NCI-H2227 (cell line): ENCODE results near the gene PFDN1.

ENCODE experiments used
- DNase-seq: peaks from one replicate; lab custom pipeline; 2025; ENCODE audit not compliant: unreplicated experiment; lab: John Stamatoyannopoulos, UW

The PFDN1 gene

GRCh38 chr5:140261403-140262171 lies 41.3 kb downstream of the PFDN1 start:
- peak; percentile 4 for DNase-seq

DNA sequence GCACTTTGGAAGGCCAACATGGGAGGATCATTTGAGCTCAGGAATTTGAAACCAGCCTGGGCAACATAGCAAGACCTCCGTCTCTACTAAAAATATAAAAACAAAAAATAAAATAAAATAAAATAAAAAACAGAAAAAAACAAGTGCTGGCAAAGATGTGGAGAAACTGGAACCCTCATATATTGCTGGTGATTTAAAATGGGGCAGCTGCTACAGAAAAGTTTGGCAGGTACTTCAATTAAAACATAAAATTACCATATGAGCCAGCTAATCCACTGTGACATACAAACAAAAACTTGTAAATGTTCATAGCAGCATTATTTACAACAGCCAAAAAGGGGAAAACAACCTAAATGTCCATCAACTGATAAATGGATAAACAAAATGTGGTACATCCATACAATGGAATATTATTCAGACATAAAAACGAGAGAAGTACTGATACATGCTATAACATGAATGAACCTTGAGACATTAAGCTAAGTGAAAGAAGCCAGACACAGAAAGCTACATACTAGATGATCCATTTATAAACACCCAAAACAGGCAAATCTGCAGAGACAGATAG lies 42.7 kb downstream of the PFDN1 start:
- no peak for DNase-seq

GRCh38 chr5:140259500-140259899 lies 43.4 kb downstream of the PFDN1 start:
- no peak for DNase-seq

DNA sequence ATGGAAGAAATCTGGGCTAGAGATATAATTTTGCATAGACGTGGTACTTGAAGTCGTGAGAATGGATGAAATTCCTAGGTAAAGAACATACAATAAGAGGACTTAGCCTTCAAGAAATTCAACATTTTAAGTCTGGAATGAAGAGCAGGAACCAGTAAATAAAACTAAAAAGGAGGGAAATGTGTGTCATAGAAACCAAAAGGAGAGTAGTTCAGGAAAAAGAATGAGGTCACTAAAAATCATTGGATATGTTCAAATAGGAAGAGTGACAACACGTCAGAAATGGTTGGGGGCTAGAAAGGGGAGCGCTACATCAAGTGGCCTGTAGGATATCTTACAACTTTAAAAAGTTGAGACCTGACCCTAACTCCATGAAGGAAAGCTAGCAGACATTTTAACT lies 44.0 kb downstream of the PFDN1 start:
- DNase-seq = no peak

GRCh38 chr5:140258016-140258415 lies 44.9 kb downstream of the PFDN1 start:
- no peak for DNase-seq

- DNase-seq = no peak
These were observed 46.2 kb downstream of the PFDN1 start for GRCh38 chr5:140256726-140257125.

DNA sequence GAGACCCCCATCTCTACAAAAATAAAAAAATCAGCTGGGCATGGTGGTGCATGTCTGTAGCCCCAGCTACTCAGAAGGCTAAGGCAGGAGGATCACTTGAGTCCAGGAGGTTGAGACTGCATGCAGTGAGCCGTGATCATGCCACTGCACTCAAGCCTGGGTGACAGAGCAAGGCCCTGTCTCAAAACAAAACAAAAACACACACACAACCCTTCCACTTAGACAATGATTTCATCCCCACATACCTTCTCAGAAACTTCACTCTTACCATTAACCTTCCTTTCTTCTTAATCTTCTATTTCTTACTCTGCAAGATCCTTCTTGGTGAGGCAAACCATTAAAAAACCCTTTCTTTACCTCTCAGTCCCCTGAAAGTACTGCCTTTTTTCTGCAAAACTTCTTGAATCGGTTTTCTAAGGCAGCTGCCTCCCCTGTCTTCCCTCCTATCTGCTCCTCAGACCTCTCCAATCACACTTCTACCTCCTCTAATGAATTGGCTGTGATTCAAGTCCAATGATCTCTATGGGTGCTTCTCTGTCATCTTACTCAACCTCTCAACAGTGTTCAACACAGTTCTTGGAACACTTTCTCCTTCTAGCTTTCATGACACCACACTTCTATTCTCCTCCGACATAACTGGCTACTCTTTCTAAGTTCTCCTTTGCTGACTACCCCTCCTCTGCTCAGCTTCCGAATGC lies 47.3 kb downstream of the PFDN1 start:
- DNase-seq = no peak

DNA sequence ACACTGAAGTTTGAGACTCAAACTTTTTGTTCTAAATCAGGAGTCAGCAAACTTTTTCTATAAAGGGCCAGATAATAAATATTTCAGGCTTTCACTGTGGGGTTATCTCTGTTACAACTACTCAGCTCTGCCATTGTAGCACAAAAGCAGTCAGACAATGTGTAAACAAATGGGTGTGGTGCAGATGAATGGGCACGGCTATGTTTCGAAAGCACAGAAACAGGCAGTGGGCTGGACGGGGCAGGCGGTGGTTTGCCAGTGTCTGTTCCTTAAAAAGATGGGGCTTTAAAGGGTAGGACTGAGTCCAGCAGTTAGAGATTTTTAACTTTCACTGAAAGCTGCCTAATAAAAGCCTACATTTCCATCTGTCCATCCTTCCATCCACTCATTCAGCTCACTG lies 48.9 kb downstream of the PFDN1 start:
- DNase-seq = no peak

DNA sequence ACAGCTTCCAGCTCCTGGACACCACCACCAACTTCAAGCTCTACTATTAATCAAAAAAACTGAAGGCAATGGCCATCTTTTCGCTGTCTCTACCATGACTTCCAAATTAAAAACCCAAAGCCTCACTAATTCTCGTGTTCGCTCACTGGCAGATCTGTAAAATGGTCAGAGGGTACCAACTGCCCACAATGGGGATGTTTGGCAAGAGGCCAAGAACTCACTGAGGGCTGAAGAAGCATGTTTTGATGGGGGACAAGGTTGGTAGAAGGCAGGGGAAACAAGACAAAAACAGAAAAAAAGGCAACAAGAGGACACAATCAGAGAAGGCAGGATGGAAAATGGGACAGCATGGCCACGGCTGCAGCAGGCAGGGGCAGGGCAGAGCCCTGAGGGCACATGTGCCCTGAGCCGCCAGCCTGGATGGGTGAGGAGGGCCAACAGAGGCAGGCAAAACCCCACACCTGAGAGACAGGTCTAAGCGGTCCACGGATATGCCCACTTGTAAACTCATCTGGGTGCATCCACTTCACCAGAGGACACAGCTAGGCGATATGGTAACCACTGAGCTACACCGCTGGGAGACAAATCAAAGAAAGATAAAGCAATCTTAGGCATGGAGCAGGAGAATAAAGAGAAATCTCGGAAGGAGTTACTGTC lies 50.3 kb downstream of the PFDN1 start:
- no peak for DNase-seq

DNA sequence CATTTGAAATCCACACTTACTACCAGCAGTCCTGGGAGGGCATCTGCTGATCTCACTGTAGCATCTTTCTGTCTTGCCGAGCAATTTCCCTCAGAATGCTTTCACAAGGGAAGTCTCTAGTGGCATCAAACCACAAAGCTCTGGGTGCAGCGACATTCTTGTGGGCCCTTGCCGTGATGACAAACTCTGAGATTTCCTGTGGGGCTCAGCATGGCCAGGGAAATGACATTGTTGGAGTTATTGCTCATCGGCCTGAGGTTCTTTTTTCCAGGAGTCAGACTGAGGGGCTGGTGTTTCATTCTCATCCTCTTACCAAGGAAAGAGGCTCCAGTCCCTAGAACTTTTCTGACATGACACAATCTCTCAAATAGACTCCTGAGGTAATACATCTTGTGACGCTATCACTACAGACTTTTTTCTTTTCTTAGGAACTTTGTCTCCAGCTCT lies 51.4 kb downstream of the PFDN1 start:
- DNase-seq = no peak

- no peak for DNase-seq
These were observed 52.5 kb downstream of the PFDN1 start for GRCh38 chr5:140250386-140250785.

DNA sequence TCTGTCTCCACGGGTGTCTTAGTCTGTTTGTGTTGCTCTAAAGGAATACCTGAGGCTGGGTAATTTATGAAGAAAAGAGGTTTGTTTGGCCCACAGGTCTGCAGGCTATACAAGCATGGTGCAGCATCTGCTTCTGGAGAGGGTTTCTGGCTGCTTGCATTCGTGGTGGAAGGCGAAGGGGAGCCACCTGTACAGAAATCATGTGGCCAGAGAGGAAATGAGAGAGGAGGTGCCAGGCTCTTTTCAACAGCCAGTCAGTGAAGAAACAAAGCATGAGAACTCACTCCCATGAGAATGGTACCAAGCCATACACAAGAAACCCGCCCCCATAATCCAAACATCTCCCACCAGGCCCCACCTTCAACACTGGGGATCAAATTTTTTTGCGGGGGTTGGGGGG lies 53.4 kb downstream of the PFDN1 start:
- DNase-seq = no peak

GRCh38 chr5:140248414-140248813 lies 54.5 kb downstream of the PFDN1 start:
- no peak for DNase-seq

DNA sequence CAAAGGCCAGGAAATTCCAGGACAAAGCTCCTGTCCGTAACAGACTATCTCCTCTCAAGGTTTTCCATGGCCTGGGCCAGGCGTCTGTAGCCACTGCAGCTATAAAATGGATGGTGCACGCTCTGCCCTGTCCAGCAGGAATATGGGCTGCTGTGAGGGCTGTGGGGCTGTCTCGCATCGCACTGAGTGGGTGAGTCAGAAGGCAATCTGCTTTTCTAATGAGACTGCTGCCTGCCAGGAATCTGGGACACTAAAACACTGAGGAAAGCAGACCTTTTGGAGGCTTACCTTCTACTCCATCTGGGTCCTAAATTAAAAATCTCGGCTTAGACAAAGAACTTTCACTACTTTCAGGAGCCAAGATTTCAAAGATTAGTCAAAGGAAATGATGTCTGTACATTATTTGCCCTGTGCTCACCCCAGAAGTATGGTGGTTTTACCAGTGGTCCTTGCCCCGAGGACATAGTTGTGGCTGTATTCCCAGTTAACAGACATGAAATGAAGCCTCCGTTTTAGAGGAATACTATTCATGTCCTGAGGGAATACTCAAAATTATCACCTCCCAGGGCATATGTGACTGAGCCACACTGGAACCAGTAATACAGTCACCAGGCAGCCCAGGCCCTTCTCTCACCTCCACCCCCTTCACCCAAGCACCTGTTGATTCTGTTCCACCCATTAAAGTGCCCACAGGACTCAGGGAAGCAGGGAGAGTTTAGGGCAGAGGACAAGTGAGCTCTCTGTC lies 56.4 kb downstream of the PFDN1 start:
- no peak for DNase-seq

DNA sequence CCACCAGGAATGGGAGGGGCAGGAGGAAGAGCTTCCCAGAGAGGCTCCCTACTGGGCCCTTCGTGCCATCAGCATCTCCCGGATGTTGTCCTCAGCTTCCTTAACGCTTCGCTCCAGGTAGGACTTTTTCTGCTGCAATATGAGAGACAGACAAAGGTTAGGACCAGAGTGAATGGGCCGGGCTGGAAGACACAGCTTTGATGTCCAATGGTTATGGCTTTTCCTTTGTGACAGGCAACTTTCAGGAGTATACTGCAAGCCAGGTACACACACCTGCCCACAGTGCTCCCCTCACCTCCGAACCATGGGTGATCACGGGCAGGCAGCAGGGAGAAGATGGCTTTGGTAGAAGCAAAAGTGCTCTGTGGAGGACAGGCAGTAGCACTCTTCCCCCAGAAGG lies 57.0 kb downstream of the PFDN1 start:
- no peak for DNase-seq

GRCh38 chr5:140245341-140245740 lies 57.6 kb downstream of the PFDN1 start:
- no peak for DNase-seq

DNA sequence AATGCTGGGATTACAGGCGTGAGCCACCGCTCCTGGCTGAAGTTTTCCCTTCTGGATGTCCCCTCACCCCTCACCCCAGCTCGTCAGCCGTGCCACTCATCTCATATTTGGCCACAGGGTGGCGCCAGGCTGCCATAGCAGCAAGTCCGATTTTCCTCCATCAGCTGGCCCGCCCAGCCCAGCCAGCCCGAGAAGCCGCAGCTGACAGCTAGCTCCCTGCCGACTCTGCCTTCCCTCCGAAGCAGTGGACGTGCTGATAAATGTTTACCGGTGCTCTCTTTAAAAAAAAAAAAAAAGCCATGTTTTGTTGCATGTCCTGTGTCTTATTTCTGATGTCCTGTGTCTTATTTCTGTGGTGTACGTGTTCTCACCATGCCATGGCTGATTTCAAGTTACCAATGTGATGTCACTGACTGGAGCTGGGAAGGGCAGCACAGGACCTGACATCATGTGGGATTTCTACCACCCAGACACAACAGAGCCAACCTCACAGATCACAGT lies 58.3 kb downstream of the PFDN1 start:
- DNase-seq = peak; percentile 87

GRCh38 chr5:140243706-140244250 lies 59.1 kb downstream of the PFDN1 start:
- DNase-seq = no peak

DNA sequence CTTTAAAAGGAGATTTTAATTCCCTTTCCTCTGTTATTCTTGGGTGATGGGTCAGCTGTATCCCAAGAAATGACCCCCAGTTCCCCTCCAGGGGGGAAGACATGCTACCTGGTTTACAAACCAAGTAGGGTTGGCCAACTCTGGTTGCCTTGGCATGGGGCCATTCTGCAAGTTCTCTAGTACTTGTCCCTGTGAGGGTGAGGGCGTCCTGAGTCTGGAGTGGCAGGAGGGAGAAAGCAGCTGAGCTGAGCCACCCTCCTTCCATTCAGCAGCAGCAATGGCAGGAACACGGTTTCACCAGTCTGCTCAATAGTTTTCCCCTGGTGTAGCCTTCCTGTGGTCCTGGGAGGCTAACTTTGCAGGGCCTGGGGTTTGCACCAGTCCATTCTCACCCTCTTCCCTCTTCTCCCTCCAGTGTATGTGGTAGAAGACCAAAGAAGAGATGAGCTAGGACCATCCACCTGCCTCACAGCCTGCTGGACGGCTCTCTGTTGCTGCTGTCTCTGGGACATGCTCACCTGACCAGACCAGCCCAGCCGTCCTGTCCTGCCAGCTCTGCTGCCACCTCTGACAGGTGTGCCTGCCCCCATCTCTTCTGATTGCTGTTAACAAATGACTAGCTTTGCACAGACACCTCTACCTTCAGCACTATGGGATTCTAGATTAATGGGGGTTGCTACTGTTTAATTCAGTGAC lies 59.9 kb downstream of the PFDN1 start:
- DNase-seq = no peak

- no peak for DNase-seq
These were observed 60.8 kb downstream of the PFDN1 start for GRCh38 chr5:140242099-140242498.
